Measurements from ENCODE around the gene CLCNKA.
"Not testable (repeated sequence)": the region's sequence is repeated elsewhere in the genome, so short reads cannot be mapped to it uniquely, and the experiment has no call there.

Gene CLCNKA

DNA sequence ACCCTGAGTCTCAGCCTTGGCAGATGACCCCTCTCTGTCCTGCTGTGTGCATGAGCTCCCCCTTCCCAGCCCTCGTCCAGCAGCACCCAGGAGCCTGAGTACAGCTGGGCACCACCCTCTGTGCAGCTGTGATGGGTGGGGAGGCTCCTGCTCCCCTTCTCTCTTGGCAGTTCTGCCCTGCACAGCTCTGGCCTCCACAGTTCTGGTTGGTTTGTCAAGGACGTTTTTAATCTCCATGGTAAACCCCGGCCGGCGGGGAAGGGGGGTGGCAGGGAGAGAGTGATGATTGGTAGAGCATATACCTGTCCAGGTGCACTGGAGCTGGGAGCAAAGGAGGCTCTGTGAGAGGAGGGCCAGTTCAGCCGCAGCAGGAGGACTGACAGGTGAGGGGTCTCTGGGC is at the start of gene CLCNKA:
Gene CLCNKA, plus strand, starts transcription at position 356 of the 400 bp plus-strand sequence. CDS start 584 bp downstream, outside the sequence.
- DNase-seq, result no peak

DNA sequence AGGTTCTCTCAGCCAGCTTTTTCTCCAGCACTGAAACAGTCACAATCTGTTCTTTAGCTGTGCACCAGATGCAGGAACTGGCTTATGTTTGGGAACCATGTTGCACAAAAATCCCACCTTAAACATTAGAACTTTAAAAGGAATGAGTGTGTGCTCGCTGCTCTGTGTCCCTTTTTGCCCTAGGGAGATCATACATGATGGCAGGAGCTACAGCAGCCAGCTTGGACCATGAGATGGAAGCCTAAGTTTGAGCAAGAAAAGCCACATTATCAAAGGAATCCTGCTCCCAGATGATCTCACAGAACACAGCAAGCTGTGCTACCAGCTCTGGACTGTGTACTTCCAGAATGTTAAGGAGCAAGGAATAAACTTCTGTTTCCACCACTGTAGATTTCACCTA is 49.4 kb upstream of the CLCNKA start:
- DNase-seq, result no peak

DNA sequence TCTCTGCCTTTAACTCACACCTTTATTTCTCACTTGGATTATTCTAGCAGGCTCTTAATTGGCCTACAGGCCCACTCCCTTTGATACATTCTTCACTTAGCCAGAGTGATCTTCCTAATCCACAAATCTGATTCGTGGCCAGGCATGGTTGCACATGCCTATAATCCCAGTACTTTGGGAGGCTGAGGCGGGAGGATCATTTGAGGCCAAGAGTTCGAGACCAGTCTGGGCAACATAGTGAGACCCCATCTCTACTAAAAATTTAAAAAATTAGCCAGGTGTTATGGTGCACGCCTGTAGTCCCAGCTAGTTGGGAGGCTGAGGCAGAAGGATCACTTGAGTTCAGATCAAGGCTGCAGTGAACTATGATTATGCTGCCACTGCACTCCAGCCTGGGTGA is 48.1 kb upstream of the CLCNKA start:
- no peak for DNase-seq

DNA sequence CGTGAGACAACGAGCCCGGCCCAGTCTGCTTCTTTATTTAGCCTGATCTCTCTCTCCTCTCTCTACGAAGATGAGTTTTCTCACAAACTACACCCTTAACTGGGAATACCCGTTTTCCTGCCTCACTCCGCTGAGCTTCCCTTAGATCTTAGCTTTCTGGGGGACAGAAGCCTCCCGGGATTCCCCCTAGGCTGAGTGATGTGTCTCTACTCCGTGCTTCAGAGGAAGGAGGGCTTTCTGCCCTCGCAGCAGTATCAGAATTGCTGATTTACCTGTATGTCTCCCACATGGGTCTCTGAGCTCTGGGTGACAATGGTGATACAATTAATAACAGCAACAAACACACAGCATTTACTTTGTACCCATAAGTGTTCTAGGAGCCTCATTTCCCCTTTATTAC is 47.0 kb upstream of the CLCNKA start:
- no peak for DNase-seq

DNA sequence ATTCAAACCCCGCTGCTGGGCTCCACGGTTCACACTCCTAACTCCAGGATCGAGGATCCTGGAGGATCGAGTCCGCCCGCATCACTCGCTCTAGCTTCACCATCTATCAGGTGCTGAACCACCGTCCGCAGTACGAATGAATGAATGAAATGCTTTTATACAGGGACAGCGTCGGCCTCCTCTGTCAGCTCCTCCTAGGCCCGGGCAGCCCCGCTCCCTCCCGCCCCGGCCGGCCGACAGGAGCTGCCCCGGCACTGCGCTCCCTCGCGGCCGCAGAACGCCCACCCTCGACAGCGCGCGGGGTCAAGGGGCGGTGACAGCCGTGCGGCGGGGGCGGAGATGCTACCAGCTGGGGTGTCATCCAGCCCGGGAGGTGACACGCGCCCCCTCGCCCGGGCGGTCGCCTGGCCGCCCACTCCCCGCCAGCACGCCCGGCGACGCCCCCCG is 46.5 kb upstream of the CLCNKA start:
- DNase-seq, result peak; percentile 52

DNA sequence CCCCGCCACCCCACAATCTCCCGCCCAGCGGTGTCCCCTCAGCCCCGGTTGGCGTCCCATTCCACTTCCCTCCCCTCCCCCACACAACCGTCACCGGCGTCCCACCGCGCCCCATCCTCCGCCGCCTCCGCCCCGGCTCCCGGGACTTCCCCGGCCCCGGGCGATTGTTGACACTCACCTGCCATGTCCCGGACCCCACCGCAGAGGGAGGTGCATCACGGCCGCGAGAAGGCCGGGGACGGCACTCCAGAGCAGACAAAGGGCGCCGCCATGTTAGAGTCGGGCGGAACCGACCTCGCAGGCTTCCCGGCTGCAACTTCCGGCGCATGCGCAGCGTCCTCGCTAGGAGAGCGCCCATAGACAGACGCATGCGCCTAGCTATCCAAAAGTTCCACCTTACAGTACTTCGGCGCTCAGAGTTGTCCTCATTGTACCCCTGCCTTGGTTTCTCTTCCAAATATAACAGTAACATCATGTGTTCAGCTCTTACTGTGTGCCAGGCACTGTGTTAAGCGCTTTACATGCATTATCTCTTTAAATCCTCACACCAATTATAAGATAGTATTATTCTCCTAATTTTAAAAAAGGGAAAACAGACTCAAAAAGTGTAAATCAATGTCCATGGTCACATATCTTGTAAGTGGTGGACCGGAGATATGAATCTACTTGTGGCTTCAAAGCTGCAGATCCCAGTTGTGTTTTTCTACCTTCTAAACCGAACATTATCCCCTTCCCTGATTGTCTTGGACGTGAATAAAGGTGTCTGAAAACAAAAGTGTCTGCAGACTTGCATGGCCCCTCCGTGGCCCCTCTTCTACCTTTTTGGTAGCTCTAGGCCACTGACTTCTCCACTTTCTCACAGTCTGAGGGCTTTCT is 45.8 kb upstream of the CLCNKA start, which contains the start of gene ZBTB17:
Gene ZBTB17, minus strand, starts transcription at position 297 of the 876 bp plus-strand sequence. CDS start 27,606 bp downstream, outside the sequence.
- DNase-seq, result peak; percentile 74

DNA sequence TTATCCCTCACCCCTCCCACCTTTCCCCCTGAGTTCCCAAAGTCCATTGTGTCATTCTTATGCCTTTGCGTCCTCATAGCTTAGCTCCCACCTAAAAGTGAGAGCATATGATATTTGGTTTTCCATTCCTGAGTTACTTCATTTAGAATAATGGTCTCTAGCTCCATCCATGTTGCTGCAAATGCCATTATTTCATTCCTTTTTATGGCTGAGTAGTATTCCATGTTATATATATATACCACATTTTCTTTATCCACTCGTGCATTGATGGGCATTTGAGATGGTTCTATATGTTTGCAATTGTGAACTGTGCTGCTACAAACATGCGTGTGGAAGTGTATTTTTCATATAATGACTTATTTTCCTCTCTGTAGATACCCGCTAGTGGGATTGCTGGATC is 43.9 kb upstream of the CLCNKA start:
- DNase-seq, result not testable (repeated sequence)

DNA sequence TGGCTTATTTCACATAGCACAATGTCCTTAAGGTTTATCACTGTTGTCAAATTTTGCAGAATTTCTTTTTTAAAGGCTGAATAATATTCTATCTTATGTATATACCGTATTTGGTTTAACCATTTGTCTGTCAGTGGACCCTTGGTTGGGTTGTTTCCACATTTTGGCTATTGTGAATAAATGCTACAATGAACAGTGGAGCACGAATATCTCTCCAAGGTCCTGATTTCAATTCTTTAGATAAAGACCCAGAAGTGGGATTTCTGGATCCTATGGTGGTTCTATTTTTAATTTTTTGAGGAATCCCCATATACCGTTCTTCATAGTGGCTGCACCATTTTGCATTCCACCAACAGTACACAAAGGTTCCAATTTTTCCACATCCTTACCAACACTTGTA is 40.2 kb upstream of the CLCNKA start:
- DNase-seq, result no peak

DNA sequence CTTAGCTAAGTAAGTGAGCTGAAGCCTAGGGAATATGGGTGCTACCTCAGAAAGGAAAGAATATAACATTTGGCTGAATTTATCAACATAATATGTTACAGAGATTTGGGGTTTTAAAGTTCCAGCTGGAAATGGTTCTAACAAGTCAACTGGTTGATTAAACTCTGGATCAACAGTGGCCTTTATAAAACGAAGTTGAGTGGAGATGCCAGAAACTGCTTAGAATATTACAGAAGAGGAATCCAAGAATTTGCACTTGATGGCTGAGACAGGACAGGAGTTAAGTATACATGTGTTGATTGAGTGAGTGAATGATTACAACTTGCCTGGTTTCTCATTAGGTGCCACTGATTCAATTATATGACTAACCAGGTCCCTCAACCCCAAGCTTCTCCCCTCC is 38.6 kb upstream of the CLCNKA start:
- DNase-seq, result no peak

DNA sequence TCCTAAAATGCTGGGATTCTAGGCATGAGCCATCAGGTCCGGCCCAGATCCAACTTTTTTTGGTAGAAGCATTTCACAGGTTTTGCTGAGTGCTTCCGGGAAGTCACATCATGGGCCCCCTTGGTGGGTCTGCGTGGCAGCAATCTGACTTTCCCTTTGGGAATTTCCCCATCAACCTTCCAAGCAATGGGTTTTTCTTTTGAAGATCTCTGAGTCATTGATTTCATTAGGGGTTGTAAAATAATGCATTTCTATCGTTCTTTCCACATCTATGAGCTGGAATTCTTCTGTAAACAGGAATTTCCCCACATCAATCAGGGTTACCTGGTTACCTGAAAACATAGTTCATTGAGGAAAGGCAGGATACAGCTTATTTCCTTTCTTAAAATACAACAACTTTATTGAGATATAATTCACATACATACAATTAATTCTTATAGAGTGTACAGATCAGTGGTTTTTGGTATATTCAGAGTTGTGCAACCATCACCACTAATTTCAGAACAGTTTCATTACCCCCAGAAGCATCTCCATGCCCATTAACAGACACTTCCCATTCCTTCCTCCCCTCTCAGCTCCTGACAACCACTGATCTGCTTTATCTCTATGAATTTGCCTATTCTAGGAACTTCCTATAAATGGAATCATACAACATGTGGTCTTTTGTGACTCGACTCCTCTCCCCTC is 36.1 kb upstream of the CLCNKA start:
- DNase-seq, result no peak

DNA sequence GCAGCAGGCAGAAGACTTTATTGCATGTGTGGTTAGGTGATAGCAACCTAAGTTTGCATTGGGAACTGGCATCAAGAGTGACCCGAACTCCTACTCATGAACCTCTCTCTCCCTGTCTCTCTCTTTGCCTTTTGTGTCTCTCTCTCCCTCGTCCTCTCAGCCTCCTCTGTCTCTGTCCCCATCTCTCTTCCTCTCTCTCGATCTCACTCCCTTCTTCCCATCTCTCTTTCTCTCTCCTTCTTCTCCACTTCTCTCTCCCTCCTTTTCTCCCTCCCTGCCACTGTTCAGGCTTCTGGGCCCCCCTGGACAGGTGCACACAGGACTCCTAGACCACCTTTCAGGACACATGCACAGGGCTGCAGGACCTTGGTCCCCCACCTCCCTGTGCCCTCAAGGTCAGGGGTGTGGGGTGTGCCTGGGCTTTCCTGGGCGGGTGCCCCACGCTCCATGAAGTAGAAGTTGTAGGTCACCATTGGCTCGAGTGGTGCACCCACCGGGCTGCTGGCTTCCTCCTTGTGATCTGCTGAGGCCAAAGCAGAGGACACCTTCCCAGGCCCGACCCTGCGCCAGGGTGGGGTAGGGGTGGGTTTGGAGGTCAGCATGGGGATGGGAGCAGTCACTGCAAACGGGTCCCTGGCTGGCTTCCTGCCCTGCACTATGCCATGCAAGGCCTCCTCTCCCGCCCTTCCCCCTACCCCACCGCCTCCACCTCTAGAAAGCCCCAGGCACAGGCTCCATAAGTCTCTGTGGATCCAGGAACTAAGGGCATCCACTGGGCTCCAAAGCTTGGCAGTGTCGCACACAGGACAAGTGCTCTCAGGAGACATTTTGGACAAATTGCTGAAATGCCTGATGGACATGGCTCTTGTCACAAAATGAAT is 32.7 kb upstream of the CLCNKA start:
- DNase-seq, result no peak

DNA sequence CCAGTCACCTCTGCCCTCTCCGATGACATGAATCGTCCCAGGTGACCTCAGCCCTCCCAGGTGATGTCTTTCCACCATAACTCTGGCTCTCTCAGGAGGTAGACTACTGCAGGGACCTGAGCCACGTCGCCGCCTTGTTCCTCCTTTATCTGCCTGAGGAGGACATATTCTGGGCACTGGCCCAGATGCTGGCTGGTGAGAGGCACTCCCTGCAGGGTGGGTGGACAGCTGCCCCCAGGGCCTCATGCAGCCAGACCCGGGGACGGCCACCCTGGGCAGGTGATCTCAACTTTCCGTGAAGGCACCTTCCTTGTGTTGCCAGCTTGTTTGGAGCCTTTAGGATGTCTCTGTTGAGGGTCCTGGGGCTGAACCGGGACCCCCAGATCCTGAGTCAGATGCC is 32.1 kb upstream of the CLCNKA start:
- DNase-seq, result no peak

DNA sequence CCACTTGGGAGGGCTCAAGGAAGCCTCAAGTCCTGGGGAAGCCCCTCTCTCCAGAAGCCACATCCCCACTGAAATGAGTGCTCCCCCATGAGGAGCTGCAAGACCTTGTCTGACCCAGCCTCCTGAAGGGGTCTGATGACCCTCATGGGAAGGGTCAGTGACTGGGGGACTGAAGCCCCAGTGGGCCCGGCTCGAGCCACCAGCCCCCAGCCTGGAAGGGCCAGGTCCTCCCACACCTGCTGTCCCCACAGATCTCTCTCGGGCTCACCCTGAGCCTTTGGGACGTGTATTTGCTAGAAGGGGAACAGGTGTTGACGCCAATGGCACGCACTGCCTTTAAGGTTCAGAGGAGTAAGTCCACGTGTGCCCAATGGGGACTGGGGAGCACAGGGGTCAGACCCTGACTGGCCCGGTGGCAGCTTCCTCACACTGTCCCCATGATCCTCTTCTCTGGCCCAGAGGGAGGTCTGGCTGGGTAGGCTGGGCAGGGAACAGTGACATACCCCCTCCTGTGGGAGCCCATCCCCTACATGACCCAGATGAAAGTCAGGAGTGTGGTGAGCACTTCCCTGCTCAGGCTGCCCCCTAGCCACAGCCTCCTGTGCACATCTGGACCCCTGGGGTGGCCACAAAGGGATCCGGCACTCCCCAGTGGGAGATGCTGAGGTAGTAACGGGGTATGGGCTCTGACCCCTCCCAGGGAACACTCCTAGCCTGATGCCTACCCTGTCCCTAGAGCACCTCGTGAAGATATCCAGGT is 30.2 kb upstream of the CLCNKA start:
- no peak for DNase-seq

DNA sequence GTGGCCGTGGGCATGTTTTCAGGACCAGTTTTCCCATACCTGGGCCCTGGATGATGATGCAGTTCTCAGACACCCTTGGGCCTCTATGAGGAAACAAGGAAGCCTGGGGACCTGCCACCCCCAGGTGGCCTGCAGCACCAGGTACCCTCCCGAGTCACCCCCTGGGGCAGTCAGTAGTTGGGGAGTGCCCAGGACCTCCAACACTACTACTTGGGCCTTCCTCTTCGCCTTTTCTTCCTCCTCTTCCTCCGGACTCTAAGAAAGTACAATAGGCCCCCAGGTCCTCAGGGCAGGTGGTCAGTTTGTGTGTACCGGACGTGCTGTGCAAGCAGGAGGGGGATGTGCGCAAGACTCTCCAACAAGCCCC is 29.7 kb upstream of the CLCNKA start:
- no peak for DNase-seq

DNA sequence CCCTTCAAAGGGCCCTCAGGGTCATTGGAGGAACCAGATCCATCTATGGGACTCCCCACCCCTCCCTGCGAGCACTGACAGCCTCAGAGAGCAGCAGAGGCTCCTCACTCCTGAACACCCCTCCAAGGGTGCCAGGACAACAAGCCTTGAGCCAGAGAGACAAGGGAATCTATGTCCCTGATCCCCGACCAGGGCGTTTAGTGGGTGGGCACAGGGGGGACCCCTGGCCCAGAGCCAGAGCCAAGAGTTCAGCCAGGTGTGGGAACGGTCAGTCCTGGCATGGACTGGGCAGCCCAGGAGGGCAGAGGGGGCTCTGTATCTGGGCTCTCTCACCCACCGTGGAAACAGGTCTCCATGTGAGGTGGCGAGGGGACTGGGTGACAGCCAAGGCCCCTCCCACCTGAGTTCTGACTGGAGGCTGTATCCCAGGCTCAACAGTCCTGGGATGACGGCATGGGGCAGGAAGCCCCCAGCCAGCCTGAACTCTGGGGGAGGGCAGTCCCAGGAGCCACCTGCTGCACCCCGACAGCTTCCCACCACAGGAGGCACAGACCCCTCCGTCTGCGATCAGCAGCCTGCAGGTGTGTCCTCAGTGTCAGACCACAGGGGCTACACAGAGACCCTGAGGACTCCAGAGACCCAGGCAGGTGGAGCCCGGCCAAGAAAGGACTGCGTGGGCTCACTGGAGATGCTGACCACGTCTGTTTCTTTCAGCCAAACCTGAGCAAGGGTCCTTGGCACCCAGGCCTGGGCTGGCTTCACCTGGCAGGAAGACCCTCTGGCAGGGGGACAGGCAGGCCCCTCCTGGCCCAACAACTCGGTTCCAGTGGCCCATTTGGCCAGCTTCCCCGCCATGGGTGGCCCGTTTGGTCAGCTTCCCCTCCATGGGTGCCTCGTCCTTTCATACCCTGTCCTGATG is 29.0 kb upstream of the CLCNKA start:
- DNase-seq, result no peak

DNA sequence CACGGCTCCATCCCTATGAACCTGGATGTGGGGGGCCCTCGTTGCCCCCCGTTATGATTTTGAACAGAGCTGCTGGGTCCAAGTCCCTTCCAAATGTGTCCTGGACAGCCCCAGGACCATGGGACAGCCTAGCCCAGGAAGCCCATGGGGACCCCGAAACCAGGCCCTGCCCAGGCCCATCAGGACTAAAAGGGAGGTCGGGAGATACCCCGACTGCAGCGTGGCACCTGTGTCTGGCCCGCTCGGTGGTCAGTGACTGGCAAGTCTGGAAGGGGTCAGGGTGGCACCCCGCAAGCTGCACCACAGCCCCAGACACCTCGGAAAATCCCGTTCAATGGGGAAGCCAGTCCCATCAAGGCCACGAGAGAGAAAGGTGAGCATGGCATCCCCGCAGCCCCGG is 28.2 kb upstream of the CLCNKA start:
- DNase-seq, result no peak

DNA sequence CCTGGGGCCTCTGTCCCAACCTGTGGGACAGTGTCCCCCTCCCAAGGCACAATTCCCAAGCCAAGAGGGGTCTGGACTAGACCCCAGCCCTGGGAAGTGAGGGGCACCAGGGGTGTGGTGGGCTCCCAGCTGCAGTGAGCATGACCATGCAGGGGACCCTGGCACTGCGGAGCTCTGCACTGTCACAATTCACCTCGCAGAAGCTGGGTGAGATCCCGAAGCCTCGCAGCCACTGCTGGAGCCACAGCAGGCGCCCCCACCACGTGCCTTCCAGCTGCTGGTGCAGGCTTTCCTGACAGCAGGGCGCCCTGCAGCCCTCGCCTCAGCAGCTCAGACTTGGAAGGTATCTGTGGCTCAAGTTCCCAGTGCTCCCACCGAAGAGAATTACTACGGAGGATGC is 27.8 kb upstream of the CLCNKA start:
- no peak for DNase-seq

DNA sequence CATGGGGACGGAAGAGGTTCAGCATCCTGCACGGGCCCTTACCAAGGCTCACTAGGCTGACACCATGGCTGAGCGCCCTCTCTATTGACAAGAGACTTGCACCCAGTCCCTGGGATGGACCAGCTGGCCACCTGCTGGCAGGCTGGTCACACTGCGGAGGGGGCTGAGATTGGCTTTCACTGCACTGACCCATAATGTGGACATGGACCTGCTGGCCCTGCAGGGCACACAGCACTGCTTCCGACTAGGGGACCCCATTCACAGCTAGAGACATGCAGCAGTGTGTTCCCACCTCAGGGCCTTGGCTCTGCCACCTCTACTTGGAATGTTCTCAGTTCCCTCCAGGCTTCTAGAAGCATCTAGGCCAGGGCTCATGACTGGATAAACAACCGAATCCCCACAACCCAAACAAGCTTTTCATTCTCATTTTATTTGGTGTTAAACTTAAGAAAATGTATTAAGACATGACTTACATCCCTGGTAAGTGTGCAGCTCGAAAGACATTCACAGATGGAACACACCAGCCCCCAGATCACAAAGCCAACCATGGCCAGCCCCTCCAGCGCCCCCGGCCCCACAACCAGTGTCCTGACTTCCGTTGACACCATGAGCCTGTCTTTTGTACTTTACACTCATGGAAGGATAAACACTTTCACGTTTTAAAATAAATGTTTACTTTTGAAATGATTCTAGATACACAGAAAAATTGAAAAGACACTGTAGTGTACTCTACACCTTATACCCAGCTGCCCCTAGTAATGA is 27.1 kb upstream of the CLCNKA start:
- DNase-seq, result peak; percentile 20

DNA sequence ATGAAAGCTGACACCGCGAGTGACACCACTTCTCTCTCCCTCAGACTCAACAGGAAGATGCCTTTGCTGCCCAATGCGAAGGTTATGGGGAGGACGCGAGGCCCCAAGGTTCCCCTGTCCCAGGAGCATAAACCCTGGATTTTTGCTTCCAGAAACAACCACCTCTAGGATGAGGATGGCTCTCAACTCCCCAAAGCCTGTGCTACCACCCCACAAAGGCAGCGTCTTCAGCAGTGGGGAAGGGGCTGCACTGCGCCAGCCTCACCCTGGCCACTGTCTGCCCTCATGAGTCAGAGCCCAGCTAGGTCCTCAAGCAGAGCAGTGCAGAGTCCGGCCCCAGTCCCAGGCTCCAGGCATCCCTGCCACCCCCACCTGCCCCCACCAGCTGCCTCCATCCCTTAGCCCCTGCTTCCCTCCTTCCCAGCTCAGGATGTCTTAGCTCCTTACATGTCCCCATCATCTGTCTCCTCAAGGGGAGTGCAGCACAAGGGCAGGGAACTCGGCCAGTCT is 24.7 kb upstream of the CLCNKA start:
- DNase-seq, result no peak

DNA sequence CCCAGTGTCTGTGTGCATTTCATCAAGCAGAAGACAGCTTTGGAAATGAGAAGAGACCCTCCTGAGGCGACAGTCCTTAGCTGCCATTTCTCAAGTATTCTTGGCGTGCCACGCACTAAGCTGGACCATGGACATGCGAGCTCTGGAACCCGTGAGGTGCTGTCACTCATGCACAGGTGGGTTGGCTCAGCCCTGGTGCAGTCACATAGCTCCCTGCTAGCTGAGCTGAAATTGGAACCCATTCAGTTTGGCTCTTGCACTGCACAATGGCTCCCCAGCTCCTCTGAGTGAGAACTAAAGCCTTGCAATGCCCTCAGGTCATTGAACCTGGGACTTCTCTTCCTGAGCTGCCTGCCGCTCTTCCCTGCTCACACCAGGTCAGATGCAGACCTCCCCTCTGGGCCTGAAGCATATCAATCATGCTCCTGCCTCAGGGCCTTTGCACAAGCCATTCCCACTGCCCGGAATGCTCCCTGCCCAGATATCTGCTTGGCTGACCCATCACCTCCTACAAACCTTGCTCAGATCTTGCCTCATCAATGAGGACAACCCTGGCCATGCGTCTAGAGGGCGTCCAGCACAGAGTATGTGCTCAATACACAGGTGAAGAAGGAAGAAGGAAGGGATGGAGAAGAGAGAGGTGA is 24.1 kb upstream of the CLCNKA start:
- no peak for DNase-seq
